Smooth muscle cell (in vitro differentiated cells): ENCODE results near the gene POLRMT. TPM values are rescaled to one million over a fixed set of nuclear protein-coding genes. Genes with fewer than 3 reads are reported as not detected.

Experiments used
- DNase-seq: peaks from one replicate; lab custom pipeline; 2025; ENCODE audit not compliant: unreplicated experiment; lab: John Stamatoyannopoulos, UW
- H2AFZ ChIP-seq: fragments of 200-600 bp; sonication (generic); 2 replicates; pipeline ENCODE4 v1.6.0; 2016; ENCODE audit warnings: antibody characterized with exemption, low read depth, mild to moderate bottlenecking
- H3F3A ChIP-seq: fragments of 200-600 bp; sonication (generic); 2 replicates; pipeline ENCODE4 v1.6.0; 2017; ENCODE audit warnings: antibody characterized with exemption, low read depth
- H3K27ac ChIP-seq: fragments of 200-600 bp; sonication (generic); 2 replicates; pipeline ENCODE4 v1.5.1; 2016; ENCODE audit warnings: low read depth, mild to moderate bottlenecking
- H3K27me3 ChIP-seq: fragments of 200-600 bp; sonication (generic); 2 replicates; pipeline ENCODE4 v1.6.1; 2016; ENCODE audit warnings: low read depth, mild to moderate bottlenecking
- H3K36me3 ChIP-seq: fragments of 200-600 bp; sonication (generic); 2 replicates; pipeline ENCODE4 v1.5.1; 2016; ENCODE audit warnings: low read depth
- H3K4me1 ChIP-seq: fragments of 200-600 bp; sonication (generic); 2 replicates; pipeline ENCODE4 v1.5.1; 2016; ENCODE audit warnings: low read depth
- H3K4me2 ChIP-seq: fragments of 200-600 bp; sonication (generic); 2 replicates; pipeline ENCODE4 v1.6.0; 2016; ENCODE audit warnings: mild to moderate bottlenecking
- H3K4me3 ChIP-seq: fragments of 200-600 bp; sonication (generic); 2 replicates; pipeline ENCODE4 v1.5.1; 2016; ENCODE audit warnings: mild to moderate bottlenecking
- H3K79me2 ChIP-seq: fragments of 200-600 bp; sonication (generic); 2 replicates; pipeline ENCODE4 v1.6.0; 2016; ENCODE audit warnings: low read depth, mild to moderate bottlenecking
- H3K9ac ChIP-seq: fragments of 200-600 bp; sonication (generic); 2 replicates; pipeline ENCODE4 v1.6.0; 2016; ENCODE audit warnings: low read depth
- H3K9me3 ChIP-seq: fragments of 200-600 bp; sonication (generic); replicated peaks from 2 replicates; pipeline ENCODE4 v1.5.1; 2016; ENCODE audit warnings: low read depth
- H4K20me1 ChIP-seq: fragments of 200-600 bp; sonication (generic); 2 replicates; pipeline ENCODE4 v1.6.0; 2016; ENCODE audit warnings: low read depth
- CTCF ChIP-seq: fragments of 200-600 bp; sonication (generic); IDR thresholded peaks from 2 replicates; pipeline ENCODE4 v1.5.1; 2017; ENCODE audit warnings: borderline replicate concordance, mild to moderate bottlenecking, antibody characterized with exemption; ENCODE audit not compliant: insufficient read depth, poor library complexity, severe bottlenecking
- WGBS: methylation state at CpG from one replicate; pipeline ENCODE4 v1.1.7; 2016; ENCODE audit warnings: low lambda C conversion rate; 5-methylcytosine and 5-hydroxymethylcytosine counted together
- polyA plus RNA-seq: library from polyadenylated mRNA; unstranded; fragments of >200 nt; fragmentation: Nextera tagmentation; extraction: Ambion mirVana; gene quantifications from 2 replicates; pipeline ENCODE4 v1.2.1, GENCODE V29; 2016
- total RNA-seq: library from RNA; depleted of rRNA; stranded (reverse); fragments of >200 nt; gene quantifications from 2 replicates; pipeline ENCODE4 v1.2.3, GENCODE V29; 2014

Gene POLRMT
- total and polyA plus RNA-seq, 2 experiments from 2014 or later, result 23.8 to 74.2 TPM

GRCh38 chr19:650121-650520 lies 16.8 kb upstream of the POLRMT start:
- Histone ChIP-seq H3K4me1 (no peaks in the 10 kb centered on the region), H3K36me3 (no peaks in the 10 kb centered on the region)
- 97% methylated on average over 11 of the region's 11 CpGs for WGBS

GRCh38 chr19:648904-649801 lies 15.8 kb upstream of the POLRMT start:
- H3K36me3 ChIP-seq, result no peaks in the 10 kb centered on the region
- H3K9ac ChIP-seq, result no peak overlapping the region
- peaks cover 58% of the 10 kb centered on the region for H4K20me1 ChIP-seq
- H3K4me2 ChIP-seq, result no peak overlapping the region
- TF ChIP-seq CTCF, result no peak
- no peak overlapping the region for H2AFZ ChIP-seq
- H3K79me2 ChIP-seq, result peaks cover 36% of the 10 kb centered on the region
- H3K4me3 ChIP-seq, result no peak overlapping the region
- H3F3A ChIP-seq, result no peaks in the 10 kb centered on the region
- no peaks in the 10 kb centered on the region for H3K27me3 ChIP-seq
- H3K9me3 ChIP-seq, result no peaks in the 10 kb centered on the region
- DNase-seq, result no peak
- H3K27ac ChIP-seq, result no peak overlapping the region
- 96% methylated on average over 44 of the region's 53 CpGs for WGBS
- H3K4me1 ChIP-seq, result no peaks in the 10 kb centered on the region

More at GRCh38 chr19:650121-650520, 16.8 kb upstream of the POLRMT start:
- Histone ChIP-seq H3K27me3 (no peaks in the 10 kb centered on the region), H3K9ac (no peak overlapping the region), H3K27ac (no peak overlapping the region), H3K9me3 (no peaks in the 10 kb centered on the region), H2AFZ (no peak overlapping the region), H3F3A (no peaks in the 10 kb centered on the region), H3K4me2 (no peak overlapping the region), H3K4me3 (no peak overlapping the region), H3K79me2 (peaks cover 44% of the 10 kb centered on the region), H4K20me1 (peaks cover 68% of the 10 kb centered on the region)
- TF ChIP-seq CTCF, result no peak
- DNase-seq, result no peak

GRCh38 chr19:648305-648704 lies 15.0 kb upstream of the POLRMT start:
- WGBS, result 100% methylated on average over 11 of the region's 29 CpGs

More at GRCh38 chr19:648305-648704, 15.0 kb upstream of the POLRMT start:
- H2AFZ ChIP-seq, result no peak overlapping the region
- H3K9ac ChIP-seq, result no peak overlapping the region
- no peak overlapping the region for H3K4me3 ChIP-seq
- TF ChIP-seq CTCF, result no peak
- H3K9me3 ChIP-seq, result no peaks in the 10 kb centered on the region
- H3K36me3 ChIP-seq, result no peaks in the 10 kb centered on the region
- no peak overlapping the region for H3K27ac ChIP-seq
- no peak for DNase-seq
- H3F3A ChIP-seq, result no peaks in the 10 kb centered on the region
- no peaks in the 10 kb centered on the region for H3K27me3 ChIP-seq
- H4K20me1 ChIP-seq, result peaks cover 50% of the 10 kb centered on the region
- no peaks in the 10 kb centered on the region for H3K4me1 ChIP-seq
- H3K79me2 ChIP-seq, result peaks cover 27% of the 10 kb centered on the region
- H3K4me2 ChIP-seq, result no peak overlapping the region
